Caco-2 (cell line): ENCODE measurements around the gene OLFM2. TPM values are rescaled to one million over a fixed set of nuclear protein-coding genes. Genes with fewer than 3 reads are reported as not detected.

Experiments
- BruUV-seq: library from RNA; stranded (reverse); fragments of 400-500 nt; replicated peaks from 2 replicates; lab custom pipeline; 2021; lab: Mats Ljungman, UMichigan
- CTCF ChIA-PET: fragments of 300-600 bp; sonication (Branson Sonifier 250); formaldehyde crosslinking; loops from one replicate; lab custom pipeline; 2022; ENCODE audit warnings: antibody characterized with exemption; lab: Charles Lee
- POLR2A ChIA-PET: fragments of 300-600 bp; sonication (Branson Sonifier 250); formaldehyde crosslinking; loops from one replicate; lab custom pipeline; 2022; ENCODE audit warnings: antibody characterized with exemption; lab: Charles Lee
- DNase-seq, 2 experiments: peaks; one replicate each; pipeline versions ENCODE4 v3.0.0 to v3.0.0-alpha.2; 2020 to 2022
- H3K27me3 ChIP-seq: replicated peaks from 2 replicates; pipeline ENCODE4 v1.6.0; 2011; ENCODE audit warnings: low read length; ENCODE audit not compliant: control insufficient read depth, insufficient read depth
- H3K36me3 ChIP-seq: 2 replicates; pipeline ENCODE4 v1.5.1; 2011; ENCODE audit warnings: low read length; ENCODE audit not compliant: control insufficient read depth, insufficient read depth
- H3K4me1 ChIP-seq: fragments of 250-450 bp; sonication (Bioruptor Pico); 2 replicates; pipeline ENCODE4 v1.5.1; 2020; ENCODE audit warnings: mild to moderate bottlenecking
- H3K4me3 ChIP-seq: 2 replicates; pipeline ENCODE4 v1.5.1; 2011; ENCODE audit warnings: low read depth, mild to moderate bottlenecking, control low read depth, low read length
- H3K9me3 ChIP-seq: fragments of 250-450 bp; sonication (Bioruptor Pico); 2 replicates; pipeline ENCODE4 v1.5.1; 2020; ENCODE audit warnings: mild to moderate bottlenecking, moderate library complexity
- H3K27ac Mint-ChIP-seq: one replicate; pipeline ENCODE4 v1.8.0; 2022; ENCODE audit warnings: mixed read lengths; ENCODE audit not compliant: unreplicated experiment
- H3K27me3 Mint-ChIP-seq: one replicate; pipeline ENCODE4 v1.8.0; 2022; ENCODE audit warnings: mixed read lengths; ENCODE audit not compliant: insufficient read depth, unreplicated experiment
- H3K36me3 Mint-ChIP-seq: one replicate; pipeline ENCODE4 v1.8.0; 2022; ENCODE audit warnings: mild to moderate bottlenecking, mixed read lengths; ENCODE audit not compliant: insufficient read depth, unreplicated experiment
- H3K4me1 Mint-ChIP-seq: one replicate; pipeline ENCODE4 v1.8.0; 2022; ENCODE audit warnings: low read depth, mixed read lengths; ENCODE audit not compliant: unreplicated experiment
- H3K4me3 Mint-ChIP-seq: one replicate; pipeline ENCODE4 v1.8.0; 2022; ENCODE audit warnings: mild to moderate bottlenecking, moderate library complexity, mixed read lengths; ENCODE audit not compliant: unreplicated experiment
- H3K9me3 Mint-ChIP-seq: one replicate; pipeline ENCODE4 v1.8.0; 2022; ENCODE audit warnings: mixed read lengths; ENCODE audit not compliant: unreplicated experiment
- intact Hi-C: fragments of 100-400 bp; cut with micrococcal nuclease; formaldehyde crosslinking; loops from one replicate; pipeline ENCODE4 v1.10.0; 2022; ENCODE audit not compliant: unreplicated experiment
- total RNA-seq: library from RNA; stranded (reverse); gene quantifications from 2 replicates; pipeline ENCODE4 v1.2.3, GENCODE V29; 2022
- TF ChIP-seq, protein P1 (sequence below), 2 experiments: fragments of 200-600 bp in 1 of 2; IDR thresholded peaks; 1 replicate in 1 of 2; 2 replicates in 1 of 2; pipeline versions ENCODE4 v1.5.1 to v1.8.0; 2011 to 2022; ENCODE audit warnings: antibody characterized with exemption in 1 of 2, control low read depth in 1 of 2, inconsistent platforms in 1 of 2, low read depth in 1 of 2, low read length in 1 of 2, mild to moderate bottlenecking in 1 of 2, moderate library complexity in 1 of 2; ENCODE audit not compliant: insufficient read depth in 1 of 2, severe bottlenecking in 1 of 2, unreplicated experiment in 1 of 2

Gene OLFM2
- total RNA-seq, 1 experiment from 2014 or later, result 0.34 TPM

DNA sequence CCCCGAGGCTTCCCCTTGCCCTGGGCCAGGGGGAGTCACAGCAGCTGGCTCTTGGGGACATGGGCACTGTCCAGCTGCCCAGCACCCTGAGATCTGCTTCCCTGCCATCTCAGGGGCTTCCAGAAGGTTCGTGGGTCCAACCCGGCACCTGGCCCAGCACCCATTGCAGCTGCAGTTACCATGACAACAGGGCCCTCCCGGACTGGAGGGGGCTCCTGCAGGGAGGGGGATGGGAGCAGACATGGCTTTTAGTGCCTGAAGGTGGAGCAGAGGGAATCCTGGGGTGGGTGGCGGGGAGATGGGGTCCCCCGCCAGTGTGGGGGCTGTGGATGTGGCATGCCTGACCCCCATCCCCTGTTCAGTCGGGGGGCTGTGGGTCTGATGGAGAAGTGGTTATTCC lies 86.5 kb downstream of the OLFM2 start:
- CTCF ChIA-PET, result no interaction called here

DNA sequence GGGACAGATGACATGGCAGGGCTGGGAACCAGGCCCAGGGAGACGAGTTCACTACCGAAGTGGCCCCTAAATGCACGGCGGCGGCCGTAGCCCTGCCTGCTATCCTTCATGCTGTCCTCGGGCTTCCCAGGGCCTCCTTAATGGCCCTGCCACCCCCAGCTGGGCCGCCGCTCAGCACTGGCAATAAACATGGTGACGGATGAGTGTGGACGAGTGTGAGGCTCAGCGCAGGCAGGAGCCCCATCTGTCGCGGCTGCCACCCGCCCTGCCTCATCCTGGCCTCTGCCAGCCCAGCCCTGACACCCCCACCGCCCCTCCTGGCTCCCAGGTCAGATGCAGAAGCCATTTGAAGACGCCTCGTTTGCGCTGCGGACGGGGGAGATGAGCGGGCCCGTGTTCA lies 87.6 kb downstream of the OLFM2 start:
- Mint-ChIP-seq H3K27me3 (no peaks in the 10 kb centered on the region), H3K4me1 (no peaks in the 10 kb centered on the region), H3K36me3 (peaks cover 3% of the 10 kb centered on the region), H3K27ac (no peak overlapping the region), H3K9me3 (peaks cover 4% of the 10 kb centered on the region), H3K4me3 (no peak overlapping the region)
- ChIA-PET POLR2A (interaction anchor here (0.5 kb wide), 1 partner anchor 47 kb away, joined by 4 read pairs; no protein-coding TSS in a partner anchor), CTCF (no interaction called here)
- Histone ChIP-seq H3K9me3 (no peaks in the 10 kb centered on the region), H3K27me3 (no peaks in the 10 kb centered on the region), H3K36me3 (no peaks in the 10 kb centered on the region; the same call in 1 of the 2 replicates), H3K4me1 (no peaks in the 10 kb centered on the region), H3K4me3 (no peak overlapping the region)
- intact Hi-C loops, result loop anchor here (2.0 kb wide), 1 partner anchor 66 kb away; no protein-coding TSS in a partner anchor
- BruUV-seq, result no TSS peak
- DNase-seq, result no peak
- TF ChIP-seq, protein P1, sequence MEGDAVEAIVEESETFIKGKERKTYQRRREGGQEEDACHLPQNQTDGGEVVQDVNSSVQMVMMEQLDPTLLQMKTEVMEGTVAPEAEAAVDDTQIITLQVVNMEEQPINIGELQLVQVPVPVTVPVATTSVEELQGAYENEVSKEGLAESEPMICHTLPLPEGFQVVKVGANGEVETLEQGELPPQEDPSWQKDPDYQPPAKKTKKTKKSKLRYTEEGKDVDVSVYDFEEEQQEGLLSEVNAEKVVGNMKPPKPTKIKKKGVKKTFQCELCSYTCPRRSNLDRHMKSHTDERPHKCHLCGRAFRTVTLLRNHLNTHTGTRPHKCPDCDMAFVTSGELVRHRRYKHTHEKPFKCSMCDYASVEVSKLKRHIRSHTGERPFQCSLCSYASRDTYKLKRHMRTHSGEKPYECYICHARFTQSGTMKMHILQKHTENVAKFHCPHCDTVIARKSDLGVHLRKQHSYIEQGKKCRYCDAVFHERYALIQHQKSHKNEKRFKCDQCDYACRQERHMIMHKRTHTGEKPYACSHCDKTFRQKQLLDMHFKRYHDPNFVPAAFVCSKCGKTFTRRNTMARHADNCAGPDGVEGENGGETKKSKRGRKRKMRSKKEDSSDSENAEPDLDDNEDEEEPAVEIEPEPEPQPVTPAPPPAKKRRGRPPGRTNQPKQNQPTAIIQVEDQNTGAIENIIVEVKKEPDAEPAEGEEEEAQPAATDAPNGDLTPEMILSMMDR (IDR thresholded peaks at IDR 0.05; ENCODE audit: insufficient read depth in 1 of 2, low read depth in 1 of 2, low read length in 1 of 2, severe bottlenecking in 1 of 2, unreplicated experiment in 1 of 2), result no peak

More for the DNA sequence above, 86.5 kb downstream of the OLFM2 start:
- Mint-ChIP-seq H3K9me3 (peaks cover 10% of the 10 kb centered on the region), H3K4me1 (no peaks in the 10 kb centered on the region), H3K27ac (no peak overlapping the region), H3K36me3 (peaks cover 7% of the 10 kb centered on the region), H3K4me3 (no peak overlapping the region), H3K27me3 (no peaks in the 10 kb centered on the region)
- Histone ChIP-seq H3K9me3 (no peaks in the 10 kb centered on the region), H3K36me3 (no peaks in the 10 kb centered on the region), H3K4me3 (no peak overlapping the region), H3K4me1 (no peaks in the 10 kb centered on the region), H3K27me3 (no peaks in the 10 kb centered on the region)
- no TSS peak for BruUV-seq
- POLR2A ChIA-PET, result no interaction called here
- no peak for DNase-seq
- TF ChIP-seq, protein P1 (IDR thresholded peaks at IDR 0.05; ENCODE audit: insufficient read depth in 1 of 2, low read depth in 1 of 2, low read length in 1 of 2, severe bottlenecking in 1 of 2, unreplicated experiment in 1 of 2), result no peak
- intact Hi-C loops, result loop anchor here (2.0 kb wide), 1 partner anchor 65 kb away; no protein-coding TSS in a partner anchor

DNA sequence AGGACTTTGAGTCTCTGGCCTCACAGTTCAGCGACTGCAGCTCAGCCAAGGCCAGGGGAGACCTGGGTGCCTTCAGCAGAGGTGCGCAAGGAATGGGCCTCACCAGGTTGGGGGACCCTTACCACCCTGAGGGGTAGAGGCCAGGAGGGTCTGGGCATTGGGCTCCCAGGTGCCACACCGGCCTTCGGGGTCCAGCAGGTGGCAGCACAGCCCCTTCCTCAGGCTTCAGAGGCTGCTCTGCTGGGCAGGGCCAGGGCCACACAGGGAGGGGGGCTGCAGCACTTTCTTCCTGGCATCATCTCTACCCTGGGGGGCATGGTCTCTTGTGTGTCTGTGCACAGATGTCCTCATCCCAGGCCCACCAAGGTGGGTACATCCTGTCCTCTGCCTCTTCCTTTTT lies 88.3 kb downstream of the OLFM2 start:
- Histone ChIP-seq H3K4me3 (no peak overlapping the region), H3K27me3 (no peaks in the 10 kb centered on the region), H3K9me3 (no peaks in the 10 kb centered on the region), H3K36me3 (no peaks in the 10 kb centered on the region; the same call in none of the 2 replicates), H3K4me1 (no peaks in the 10 kb centered on the region)
- TF ChIP-seq, protein P1 (IDR thresholded peaks at IDR 0.05; ENCODE audit: insufficient read depth in 1 of 2, low read depth in 1 of 2, low read length in 1 of 2, severe bottlenecking in 1 of 2, unreplicated experiment in 1 of 2), result peak; percentile 46 to 62
- Mint-ChIP-seq H3K27me3 (no peaks in the 10 kb centered on the region), H3K4me3 (no peak overlapping the region), H3K36me3 (peaks cover 6% of the 10 kb centered on the region), H3K9me3 (no peaks in the 10 kb centered on the region), H3K27ac (no peak overlapping the region), H3K4me1 (no peaks in the 10 kb centered on the region)
- ChIA-PET CTCF (no interaction called here), POLR2A (no interaction called here)
- no TSS peak for BruUV-seq
- DNase-seq, result peak in 1 of 2 experiments; percentile 63
- intact Hi-C loops, result loop anchor here (2.0 kb wide), 1 partner anchor 67 kb away; no protein-coding TSS in a partner anchor
